ENCODE data around the gene TNPO3.
A peak's percentile ranks its signal among the peaks of the same experiment; 100 is the strongest.
"Not testable (repeated sequence)": the region's sequence is repeated elsewhere in the genome, so short reads cannot be mapped to it uniquely, and the experiment has no call there.

The TNPO3 gene

GRCh38 chr7:129067943-129068548 lies 13.1 kb upstream of the TNPO3 start:
- no peak for DNase-seq

- DNase-seq: not testable (repeated sequence)
These were observed 12.2 kb upstream of the TNPO3 start for GRCh38 chr7:129067132-129067561.

GRCh38 chr7:129066290-129067131 lies 11.6 kb upstream of the TNPO3 start:
- peak; percentile 36 for DNase-seq

- no peak for DNase-seq
These were observed 1.1 kb upstream of the TNPO3 start for GRCh38 chr7:129055861-129056464.

GRCh38 chr7:129055294-129055816 lies 444 bp upstream of the TNPO3 start:
- no peak for DNase-seq

- peak; percentile 47 for DNase-seq
These were observed 923 bp downstream of the TNPO3 start for GRCh38 chr7:129053938-129054437.

GRCh38 chr7:129052441-129052840 lies 2.5 kb downstream of the TNPO3 start:
- no peak for DNase-seq

GRCh38 chr7:129051459-129051858 lies 3.5 kb downstream of the TNPO3 start:
- not testable (repeated sequence) for DNase-seq

GRCh38 chr7:129047761-129048160 lies 7.2 kb downstream of the TNPO3 start:
- no peak for DNase-seq

GRCh38 chr7:129045682-129046081 lies 9.2 kb downstream of the TNPO3 start:
- DNase-seq: no peak

GRCh38 chr7:129043012-129043411 lies 11.9 kb downstream of the TNPO3 start:
- no peak for DNase-seq

GRCh38 chr7:129041142-129042085 lies 13.5 kb downstream of the TNPO3 start:
- no peak for DNase-seq

GRCh38 chr7:129038468-129038867 lies 16.4 kb downstream of the TNPO3 start:
- not testable (repeated sequence) for DNase-seq

- no peak for DNase-seq
These were observed 17.3 kb downstream of the TNPO3 start for GRCh38 chr7:129037585-129037984.

GRCh38 chr7:129032017-129032416 lies 22.9 kb downstream of the TNPO3 start:
- DNase-seq: no peak

GRCh38 chr7:129030440-129030839 lies 24.5 kb downstream of the TNPO3 start:
- no peak for DNase-seq

- DNase-seq: no peak
These were observed 30.8 kb downstream of the TNPO3 start for GRCh38 chr7:129024125-129024524.

- no peak for DNase-seq
These were observed 33.3 kb downstream of the TNPO3 start for GRCh38 chr7:129021656-129022055.

- no peak for DNase-seq
These were observed 36.9 kb downstream of the TNPO3 start for GRCh38 chr7:129017933-129018538.

GRCh38 chr7:129017264-129017663 lies 37.6 kb downstream of the TNPO3 start:
- DNase-seq: no peak

GRCh38 chr7:129014501-129015101 lies 40.3 kb downstream of the TNPO3 start:
- DNase-seq: no peak
